HG03175 (cell line): ENCODE data around the gene PKP3.
"Not testable (repeated sequence)": the region's sequence is repeated elsewhere in the genome, so short reads cannot be mapped to it uniquely, and the experiment has no call there.

Experiments
- ATAC-seq: cut with Tn5 transposase; IDR thresholded peaks from one replicate; pipeline ENCODE4 v1.9.1; 2021; ENCODE audit warnings: mild to moderate bottlenecking, moderate library complexity; ENCODE audit not compliant: unreplicated experiment

The PKP3 gene

DNA sequence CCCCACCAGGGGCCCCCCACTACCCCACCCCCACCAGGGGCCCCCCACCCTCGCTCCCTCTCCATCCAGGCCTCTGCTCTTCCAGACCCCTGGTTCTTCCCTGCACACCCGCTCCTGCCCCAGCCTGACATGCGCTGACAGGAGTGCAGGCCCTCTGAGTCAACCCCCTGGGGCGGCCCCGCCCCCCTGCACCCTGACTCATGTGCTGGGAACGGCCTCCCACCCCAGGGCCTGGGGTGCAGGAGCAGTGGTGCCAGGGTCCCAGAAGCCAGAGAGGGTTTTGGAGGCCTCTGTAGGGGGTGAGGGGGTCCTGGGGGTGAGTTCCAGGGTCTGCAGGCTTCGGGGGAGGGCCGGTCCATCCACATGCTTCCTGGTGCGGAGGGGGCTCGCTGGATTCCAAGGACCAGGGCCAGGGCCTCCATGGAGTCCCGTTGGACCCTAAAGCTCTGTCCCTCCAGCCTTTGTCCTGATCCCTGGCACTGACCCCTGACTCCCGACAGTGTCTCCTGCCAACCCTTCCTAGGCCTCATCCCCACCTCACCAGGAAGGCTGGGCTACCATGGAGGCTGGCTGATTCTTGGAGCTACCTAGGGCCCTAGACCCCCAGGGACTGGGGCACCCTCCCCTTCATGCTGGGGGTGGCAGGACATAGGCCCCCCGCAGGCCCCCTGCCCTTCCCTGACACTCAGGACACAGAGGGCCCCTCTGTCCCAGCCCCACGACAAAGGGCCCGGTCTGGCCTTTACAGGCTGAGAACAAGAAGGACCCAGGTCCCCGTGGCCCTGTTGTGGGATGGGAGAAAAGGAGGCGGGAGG, 583 bp upstream of the PKP3 start:
- no peak for ATAC-seq

GRCh38 chr11:394858-395655, 1.0 kb downstream of the PKP3 start:
- ATAC-seq: no peak

DNA sequence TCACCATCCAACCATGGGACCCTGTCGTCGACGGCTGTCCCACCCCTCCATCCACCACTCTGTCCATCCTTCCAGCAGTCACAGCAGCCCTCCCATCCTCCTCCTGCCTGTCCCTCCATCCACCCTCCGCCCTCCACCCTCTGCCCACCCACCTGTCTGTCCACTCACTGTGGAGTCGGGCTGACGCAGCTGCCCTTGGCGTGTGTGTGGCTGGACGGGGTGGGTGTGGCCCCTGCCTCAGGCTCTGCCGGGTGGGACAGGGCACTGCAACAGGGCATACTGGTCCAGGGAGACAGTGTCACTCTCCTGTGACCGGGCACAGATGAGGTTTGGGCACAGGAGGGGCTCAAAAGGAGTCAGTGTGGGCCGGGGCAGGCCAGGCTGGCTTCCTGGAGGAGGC, 1.9 kb downstream of the PKP3 start:
- no peak for ATAC-seq

GRCh38 chr11:396511-396947, 2.5 kb downstream of the PKP3 start:
- no peak for ATAC-seq

DNA sequence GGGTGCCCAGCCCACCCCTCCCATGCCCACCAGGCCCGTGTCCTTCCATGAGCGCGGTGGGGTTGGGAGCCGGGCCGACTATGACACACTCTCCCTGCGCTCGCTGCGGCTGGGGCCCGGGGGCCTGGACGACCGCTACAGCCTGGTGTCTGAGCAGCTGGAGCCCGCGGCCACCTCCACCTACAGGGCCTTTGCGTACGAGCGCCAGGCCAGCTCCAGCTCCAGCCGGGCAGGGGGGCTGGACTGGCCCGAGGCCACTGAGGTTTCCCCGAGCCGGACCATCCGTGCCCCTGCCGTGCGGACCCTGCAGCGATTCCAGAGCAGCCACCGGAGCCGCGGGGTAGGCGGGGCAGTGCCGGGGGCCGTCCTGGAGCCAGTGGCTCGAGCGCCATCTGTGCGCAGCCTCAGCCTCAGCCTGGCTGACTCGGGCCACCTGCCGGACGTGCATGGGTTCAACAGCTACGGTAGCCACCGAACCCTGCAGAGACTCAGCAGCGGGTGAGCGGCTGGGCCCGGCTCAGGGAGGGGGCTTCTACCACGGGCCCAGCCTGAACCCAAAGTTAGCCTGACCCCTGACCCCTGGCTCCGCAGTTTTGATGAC, 3.0 kb downstream of the PKP3 start:
- peak; percentile 67 for ATAC-seq

GRCh38 chr11:398826-399225, 4.8 kb downstream of the PKP3 start:
- ATAC-seq: no peak

- no peak for ATAC-seq
Observed at GRCh38 chr11:399731-400211, 5.8 kb downstream of the PKP3 start.

- no peak for ATAC-seq
Observed at GRCh38 chr11:400241-400689, 6.3 kb downstream of the PKP3 start.

DNA sequence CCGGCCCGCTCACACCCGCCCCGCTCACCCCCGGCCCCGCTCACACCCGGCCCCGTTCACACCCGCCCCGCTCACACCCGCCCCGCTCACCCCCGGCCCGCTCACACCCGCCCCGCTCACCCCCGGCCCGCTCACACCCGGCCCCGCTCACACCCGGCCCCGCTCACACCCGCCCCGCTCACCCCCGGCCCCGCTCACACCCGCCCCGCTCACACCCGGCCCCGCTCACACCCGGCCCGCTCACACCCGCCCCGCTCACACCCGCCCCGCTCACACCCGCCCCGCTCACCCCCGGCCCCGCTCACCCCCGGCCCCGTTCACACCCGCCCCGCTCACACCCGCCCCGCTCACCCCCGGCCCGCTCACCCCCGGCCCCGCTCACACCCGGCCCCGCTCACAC, 7.2 kb downstream of the PKP3 start:
- ATAC-seq: not testable (repeated sequence)

GRCh38 chr11:403021-403760, 9.2 kb downstream of the PKP3 start:
- no peak for ATAC-seq

GRCh38 chr11:403761-404431, 9.9 kb downstream of the PKP3 start:
- no peak for ATAC-seq

GRCh38 chr11:404551-405264, 10.7 kb downstream of the PKP3 start:
- no peak for ATAC-seq

DNA sequence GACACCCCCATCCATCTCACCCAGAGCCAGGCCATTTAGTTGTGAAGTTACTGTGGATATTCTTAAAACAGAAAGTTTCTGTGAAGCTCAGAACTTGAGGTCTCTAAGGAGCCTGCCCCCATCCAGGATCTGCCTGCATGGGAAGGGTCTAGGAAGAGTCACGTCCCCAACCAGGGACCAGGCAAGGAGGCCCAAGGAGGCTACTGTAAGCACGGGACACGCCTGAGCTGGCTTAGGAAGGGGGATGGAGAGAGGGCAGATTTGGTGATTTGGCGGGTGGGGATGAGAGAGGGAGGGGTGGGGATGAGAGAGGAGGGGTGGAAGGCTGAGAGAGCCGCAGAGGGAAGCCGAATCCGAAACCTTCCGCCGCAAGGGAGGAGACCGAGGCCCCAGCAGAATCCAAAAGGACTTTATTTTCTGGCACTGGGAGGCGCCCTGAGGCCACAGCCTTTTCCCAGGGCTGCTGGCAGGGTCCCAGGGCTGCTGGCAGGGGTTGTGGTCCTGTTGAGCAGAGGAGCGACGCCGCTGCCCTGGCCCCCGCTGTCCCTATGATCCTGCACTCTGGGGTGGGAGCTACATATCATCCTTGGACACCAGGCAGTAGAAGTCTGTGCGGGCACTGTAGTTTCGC, 11.4 kb downstream of the PKP3 start:
- no peak for ATAC-seq

- no peak for ATAC-seq
Observed at GRCh38 chr11:405954-406795, 12.2 kb downstream of the PKP3 start.

GRCh38 chr11:406796-407650, 13.0 kb downstream of the PKP3 start:
- peak; percentile 79 for ATAC-seq

DNA sequence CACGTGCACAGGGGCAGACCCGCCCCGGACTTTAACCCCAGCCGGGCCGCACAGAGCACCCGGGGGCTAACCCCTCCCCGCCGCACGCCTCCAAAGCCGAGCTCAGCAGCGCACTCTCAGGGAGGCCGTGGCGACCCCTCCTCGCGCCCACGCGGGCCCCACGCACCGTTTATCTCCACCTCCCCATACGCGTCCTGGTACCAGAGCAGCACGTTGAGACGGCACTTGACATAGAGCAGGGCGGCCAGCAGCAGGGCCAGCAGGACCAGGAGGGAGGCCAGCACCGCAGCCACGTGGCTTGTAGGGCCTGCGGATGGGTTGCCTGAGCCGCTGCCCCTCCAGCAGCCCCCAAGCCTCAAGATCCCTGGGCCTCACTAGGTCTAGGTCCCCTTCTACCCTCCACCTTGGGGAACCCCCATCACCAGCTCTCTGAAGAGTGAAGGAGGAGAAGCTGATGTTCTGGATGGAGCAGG, 13.7 kb downstream of the PKP3 start:
- ATAC-seq: no peak
